MM.1S (cell line): ENCODE data around the gene RGS16.
"Not testable (repeated sequence)": the region's sequence is repeated elsewhere in the genome, so short reads cannot be mapped to it uniquely, and the experiment has no call there.

Experiments used
- DNase-seq: peaks from one replicate; pipeline ENCODE4 v3.0.0-alpha.2; 2015
- H2AFZ ChIP-seq: fragments of 300-600 bp; sonication (generic); 2 replicates; pipeline ENCODE4 v1.6.0; 2016; ENCODE audit warnings: antibody characterized with exemption, low read length
- H3F3A ChIP-seq: fragments of 300-600 bp; sonication (generic); 2 replicates; pipeline ENCODE4 v1.6.1; 2016; ENCODE audit warnings: mild to moderate bottlenecking, antibody characterized with exemption, low read length, moderate library complexity, mixed read lengths; ENCODE audit not compliant: insufficient read depth
- H3K27ac ChIP-seq: fragments of 300-600 bp; sonication (generic); 2 replicates; pipeline ENCODE4 v1.5.1; 2016; ENCODE audit warnings: mild to moderate bottlenecking, low read length
- H3K27me3 ChIP-seq: fragments of 300-600 bp; sonication (generic); replicated peaks from 2 replicates; pipeline ENCODE4 v1.6.0; 2016; ENCODE audit warnings: low read length; ENCODE audit not compliant: insufficient read depth
- H3K36me3 ChIP-seq: fragments of 300-600 bp; sonication (generic); replicated peaks from 2 replicates; pipeline ENCODE4 v1.6.1; 2016; ENCODE audit warnings: mild to moderate bottlenecking, low read length, mixed read lengths; ENCODE audit not compliant: insufficient read depth
- H3K4me1 ChIP-seq: fragments of 300-600 bp; sonication (generic); 2 replicates; pipeline ENCODE4 v1.6.1; 2016; ENCODE audit warnings: low read length, mixed read lengths
- H3K4me2 ChIP-seq: fragments of 300-600 bp; sonication (generic); 2 replicates; pipeline ENCODE4 v1.6.0; 2016; ENCODE audit warnings: low read depth, low read length
- H3K4me3 ChIP-seq: fragments of 300-600 bp; sonication (generic); 2 replicates; pipeline ENCODE4 v1.5.1; 2016; ENCODE audit warnings: low read length, mixed read lengths
- H3K79me2 ChIP-seq: fragments of 300-600 bp; sonication (generic); 2 replicates; pipeline ENCODE4 v1.6.1; 2016; ENCODE audit warnings: mixed run types, low read length, mixed read lengths
- H3K9ac ChIP-seq: fragments of 300-600 bp; sonication (generic); 2 replicates; pipeline ENCODE4 v1.6.1; 2016; ENCODE audit warnings: low read length, mixed read lengths
- H3K9me2 ChIP-seq: fragments of 300-600 bp; sonication (generic); replicated peaks from 2 replicates; pipeline ENCODE4 v1.6.1; 2016; ENCODE audit warnings: mild to moderate bottlenecking, low read length, mixed read lengths; ENCODE audit not compliant: insufficient read depth
- H3K9me3 ChIP-seq: fragments of 300-600 bp; sonication (generic); replicated peaks from 2 replicates; pipeline ENCODE4 v1.6.1; 2016; ENCODE audit warnings: mild to moderate bottlenecking, low read length, mixed read lengths; ENCODE audit not compliant: insufficient read depth
- H4K20me1 ChIP-seq: fragments of 300-600 bp; sonication (generic); 2 replicates; pipeline ENCODE4 v1.6.1; 2016; ENCODE audit warnings: mild to moderate bottlenecking, low read length, moderate library complexity, mixed read lengths; ENCODE audit not compliant: insufficient read depth
- EZH2 ChIP-seq: fragments of 300-600 bp; sonication (generic); optimal IDR thresholded peaks from 2 replicates; pipeline ENCODE3; 2017; ENCODE audit warnings: low read depth, mild to moderate bottlenecking, antibody characterized with exemption, low read length, mixed read lengths
- EZH2phosphoT487 ChIP-seq: fragments of 300-600 bp; sonication (generic); IDR thresholded peaks from 2 replicates; pipeline ENCODE4 v1.6.1; 2018; ENCODE audit warnings: antibody characterized with exemption, low read length
- TF ChIP-seq, protein P1 (sequence below): fragments of 300-600 bp; sonication (generic); IDR thresholded peaks from 2 replicates; pipeline ENCODE4 v1.5.1; 2016; ENCODE audit warnings: antibody characterized with exemption, low read length, mixed read lengths

The RGS16 gene

DNA sequence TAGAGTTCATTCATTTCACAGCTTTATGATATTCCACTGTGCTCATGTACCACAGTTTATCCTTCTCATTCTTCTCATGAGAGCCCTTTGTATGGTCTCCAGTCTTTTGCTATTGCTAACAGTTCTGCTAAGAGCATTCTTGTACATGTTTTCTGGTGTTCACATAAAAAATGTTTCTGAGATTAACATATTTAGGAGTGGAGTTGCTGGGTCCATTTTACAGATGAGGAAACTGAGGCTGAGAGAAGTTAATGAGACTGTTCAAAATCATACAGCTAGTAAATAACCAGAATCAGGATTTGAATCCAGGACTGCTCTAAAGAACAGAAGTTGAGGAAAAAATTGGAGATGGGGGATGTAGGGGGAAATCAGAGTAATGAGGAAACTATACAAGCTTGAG, 28.8 kb upstream of the RGS16 start:
- no peak overlapping the region for H3K9ac ChIP-seq
- no peaks in the 10 kb centered on the region for H3K4me1 ChIP-seq
- no peak for TF ChIP-seq EZH2phosphoT487
- TF ChIP-seq, protein P1, sequence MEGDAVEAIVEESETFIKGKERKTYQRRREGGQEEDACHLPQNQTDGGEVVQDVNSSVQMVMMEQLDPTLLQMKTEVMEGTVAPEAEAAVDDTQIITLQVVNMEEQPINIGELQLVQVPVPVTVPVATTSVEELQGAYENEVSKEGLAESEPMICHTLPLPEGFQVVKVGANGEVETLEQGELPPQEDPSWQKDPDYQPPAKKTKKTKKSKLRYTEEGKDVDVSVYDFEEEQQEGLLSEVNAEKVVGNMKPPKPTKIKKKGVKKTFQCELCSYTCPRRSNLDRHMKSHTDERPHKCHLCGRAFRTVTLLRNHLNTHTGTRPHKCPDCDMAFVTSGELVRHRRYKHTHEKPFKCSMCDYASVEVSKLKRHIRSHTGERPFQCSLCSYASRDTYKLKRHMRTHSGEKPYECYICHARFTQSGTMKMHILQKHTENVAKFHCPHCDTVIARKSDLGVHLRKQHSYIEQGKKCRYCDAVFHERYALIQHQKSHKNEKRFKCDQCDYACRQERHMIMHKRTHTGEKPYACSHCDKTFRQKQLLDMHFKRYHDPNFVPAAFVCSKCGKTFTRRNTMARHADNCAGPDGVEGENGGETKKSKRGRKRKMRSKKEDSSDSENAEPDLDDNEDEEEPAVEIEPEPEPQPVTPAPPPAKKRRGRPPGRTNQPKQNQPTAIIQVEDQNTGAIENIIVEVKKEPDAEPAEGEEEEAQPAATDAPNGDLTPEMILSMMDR, result no peak
- no peak for TF ChIP-seq EZH2
- no peaks in the 10 kb centered on the region for H3K9me3 ChIP-seq
- no peaks in the 10 kb centered on the region for H3K36me3 ChIP-seq
- no peaks in the 10 kb centered on the region for H3F3A ChIP-seq
- H3K79me2 ChIP-seq, result no peaks in the 10 kb centered on the region
- H3K9me2 ChIP-seq, result no peaks in the 10 kb centered on the region
- no peaks in the 10 kb centered on the region for H4K20me1 ChIP-seq
- no peaks in the 10 kb centered on the region for H3K27me3 ChIP-seq
- DNase-seq, result no peak
- no peak overlapping the region for H3K4me2 ChIP-seq
- no peak overlapping the region for H3K4me3 ChIP-seq
- no peak overlapping the region for H2AFZ ChIP-seq
- H3K27ac ChIP-seq, result no peak overlapping the region

DNA sequence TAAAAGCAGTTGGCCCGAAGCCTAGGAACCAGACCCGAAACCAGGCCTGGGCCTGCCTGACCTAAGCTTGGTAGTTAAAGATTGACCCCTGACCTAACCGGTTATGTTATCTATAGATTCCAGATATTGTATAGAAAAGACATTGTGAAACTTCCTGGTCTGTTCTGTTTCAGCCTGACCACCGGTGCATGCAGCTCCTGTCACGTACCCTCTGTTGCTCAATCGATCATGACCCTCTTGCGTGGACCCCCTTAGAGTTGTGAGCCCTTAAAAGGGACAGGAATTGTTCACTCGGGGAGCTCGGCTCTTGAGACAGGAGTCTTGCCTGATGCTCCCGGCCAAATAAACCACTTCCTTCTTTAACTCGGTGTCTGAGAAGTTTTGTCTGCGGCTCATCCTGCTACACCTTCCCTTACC, 28.3 kb upstream of the RGS16 start:
- H3K4me2 ChIP-seq, H2AFZ ChIP-seq, H3K4me3 ChIP-seq, H3K27me3 ChIP-seq, H3K9me3 ChIP-seq, H3K27ac ChIP-seq, H3F3A ChIP-seq, H4K20me1 ChIP-seq, H3K79me2 ChIP-seq, H3K9ac ChIP-seq, H3K9me2 ChIP-seq, H3K36me3 ChIP-seq, DNase-seq, H3K4me1 ChIP-seq: not testable (repeated sequence)

DNA sequence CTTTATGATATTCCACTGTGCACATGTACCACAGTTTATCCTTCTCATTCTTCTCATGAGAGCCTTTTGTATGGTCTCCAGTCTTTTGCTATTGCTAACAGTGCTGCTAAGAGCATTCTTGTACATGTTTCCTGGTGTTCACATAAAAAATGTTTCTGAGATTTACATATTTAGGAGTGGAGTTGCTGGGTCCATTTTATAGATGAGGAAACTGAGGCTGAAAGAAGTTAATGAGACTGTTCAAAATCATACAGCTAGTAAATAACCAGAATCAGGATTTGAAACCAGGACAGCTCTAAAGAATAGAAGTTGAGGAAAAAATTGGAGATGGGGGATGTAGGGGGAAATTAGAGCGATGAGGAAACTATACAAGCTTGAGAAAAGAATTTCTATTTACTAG, 27.8 kb upstream of the RGS16 start:
- Histone ChIP-seq H3K4me1 (0 out of 2 replicates have a peak, but pooled peaks cover 1% of the 10 kb centered on the region), H3K36me3 (no peaks in the 10 kb centered on the region), H3K9me2 (no peaks in the 10 kb centered on the region), H3K4me2 (no peak overlapping the region), H3K27me3 (no peaks in the 10 kb centered on the region), H4K20me1 (no peaks in the 10 kb centered on the region), H2AFZ (no peak overlapping the region), H3F3A (no peaks in the 10 kb centered on the region), H3K4me3 (no peak overlapping the region), H3K9me3 (no peaks in the 10 kb centered on the region), H3K9ac (no peak overlapping the region), H3K27ac (no peak overlapping the region), H3K79me2 (no peaks in the 10 kb centered on the region)
- DNase-seq, result no peak
- TF ChIP-seq EZH2 (no peak), EZH2phosphoT487 (no peak)
- TF ChIP-seq, protein P1, result no peak

DNA sequence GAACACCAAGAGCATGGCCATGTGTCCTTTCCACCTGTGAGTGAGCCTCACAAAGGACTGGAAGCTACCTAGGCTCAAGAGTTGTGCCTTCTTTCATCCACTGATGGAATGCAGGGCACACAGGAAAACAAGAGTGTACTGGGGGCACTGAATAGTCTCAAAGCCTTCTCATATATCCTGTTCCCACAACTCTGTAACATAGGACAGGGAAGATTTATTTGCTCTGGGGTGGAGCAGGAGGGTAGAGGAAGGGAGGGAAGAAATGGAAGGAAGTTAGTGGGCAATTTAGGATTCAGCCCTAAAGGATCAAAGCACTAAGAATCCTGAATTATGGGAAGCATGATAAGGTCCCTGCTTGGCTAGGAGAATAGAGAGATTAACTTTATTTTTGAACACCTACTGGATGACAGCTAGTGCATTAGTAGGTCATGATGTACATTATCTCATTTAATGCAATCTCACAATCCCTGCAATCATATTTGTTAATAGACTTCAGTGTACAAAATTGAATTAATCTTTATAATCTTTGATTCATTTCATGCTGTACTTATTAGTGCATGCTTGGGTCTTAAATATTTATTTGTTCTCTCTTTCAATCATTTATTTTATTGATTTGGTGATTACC, 27.0 kb upstream of the RGS16 start:
- Histone ChIP-seq H3K9me3 (no peaks in the 10 kb centered on the region), H3K27ac (no peak overlapping the region), H3K4me1 (peaks cover 9% of the 10 kb centered on the region), H3K36me3 (no peaks in the 10 kb centered on the region), H2AFZ (no peak overlapping the region), H3K79me2 (no peaks in the 10 kb centered on the region), H3F3A (no peaks in the 10 kb centered on the region), H3K9me2 (no peaks in the 10 kb centered on the region), H3K4me3 (no peak overlapping the region), H3K9ac (no peak overlapping the region), H3K27me3 (no peaks in the 10 kb centered on the region), H3K4me2 (no peak overlapping the region), H4K20me1 (no peaks in the 10 kb centered on the region)
- no peak for DNase-seq
- TF ChIP-seq EZH2phosphoT487 (no peak), EZH2 (no peak)
- TF ChIP-seq, protein P1, result no peak
